Stimulated activated CD8-positive, alpha-beta memory T cell treated with anti-CD3 and anti-CD28 coated beads, Interleukin-4, amount 100 ng/mL, for 48 hours (primary cell): ENCODE results near the gene PRPS1L1.

Source experiments
- DNase-seq: peaks from one replicate; pipeline ENCODE4 v3.0.0-alpha.2; 2020

PRPS1L1 gene

GRCh38 chr7:18027628-18028027 lies at the start of gene PRPS1L1:
Gene PRPS1L1, minus strand, starts transcription at chr7:18027846.
- no peak for DNase-seq

GRCh38 chr7:18076461-18076860 lies 48.8 kb upstream of the PRPS1L1 start:
- DNase-seq, result no peak

GRCh38 chr7:18068745-18069144 lies 41.1 kb upstream of the PRPS1L1 start:
- DNase-seq, result no peak

- DNase-seq, result peak; percentile 53
Observed at GRCh38 chr7:18064242-18064838, 36.7 kb upstream of the PRPS1L1 start.

- DNase-seq, result no peak
Observed at GRCh38 chr7:18063149-18063901, 35.7 kb upstream of the PRPS1L1 start.

GRCh38 chr7:18059171-18059570 lies 31.5 kb upstream of the PRPS1L1 start:
- no peak for DNase-seq

- no peak for DNase-seq
Observed at GRCh38 chr7:18053941-18054340, 26.3 kb upstream of the PRPS1L1 start.

GRCh38 chr7:18053177-18053928 lies 25.7 kb upstream of the PRPS1L1 start:
- DNase-seq, result no peak

- DNase-seq, result no peak
Observed at GRCh38 chr7:18049262-18049661, 21.6 kb upstream of the PRPS1L1 start.

- DNase-seq, result no peak
Observed at GRCh38 chr7:18046601-18047000, 19.0 kb upstream of the PRPS1L1 start.

GRCh38 chr7:18045171-18045570 lies 17.5 kb upstream of the PRPS1L1 start:
- no peak for DNase-seq

- DNase-seq, result no peak
Observed at GRCh38 chr7:18041191-18041590, 13.5 kb upstream of the PRPS1L1 start.

- no peak for DNase-seq
Observed at GRCh38 chr7:18040196-18040595, 12.6 kb upstream of the PRPS1L1 start.

- no peak for DNase-seq
Observed at GRCh38 chr7:18038382-18038781, 10.7 kb upstream of the PRPS1L1 start.

- DNase-seq, result no peak
Observed at GRCh38 chr7:18037609-18038008, 10.0 kb upstream of the PRPS1L1 start.

- DNase-seq, result no peak
Observed at GRCh38 chr7:18036783-18037182, 9.1 kb upstream of the PRPS1L1 start.

GRCh38 chr7:18030758-18031157 lies 3.1 kb upstream of the PRPS1L1 start:
- DNase-seq, result no peak

- DNase-seq, result no peak
Observed at GRCh38 chr7:18020138-18020715, 7.4 kb downstream of the PRPS1L1 start.

GRCh38 chr7:18019555-18019954 lies 8.1 kb downstream of the PRPS1L1 start:
- no peak for DNase-seq

GRCh38 chr7:18018296-18019215 lies 9.1 kb downstream of the PRPS1L1 start:
- DNase-seq, result no peak

- no peak for DNase-seq
Observed at GRCh38 chr7:18016547-18017444, 10.8 kb downstream of the PRPS1L1 start.
